Panc1 (cell line): ENCODE results near the gene ATP5ME. TPM values are rescaled to one million over a fixed set of nuclear protein-coding genes. Genes with fewer than 3 reads are reported as not detected.

ENCODE experiments used
- ATAC-seq: fragments of 200-7000 bp; cut with Tn5 transposase; 2 replicates; pipeline ENCODE4 v1.9.1; 2020; ENCODE audit warnings: mild to moderate bottlenecking, moderate library complexity
- BruUV-seq: library from RNA; stranded (reverse); fragments of 400-500 nt; replicated peaks from 2 replicates; lab custom pipeline; 2021; lab: Mats Ljungman, UMichigan
- CTCF ChIA-PET: fragments of 300-600 bp; sonication (Branson Sonifier 250); formaldehyde crosslinking; loops from one replicate; lab custom pipeline; 2022; ENCODE audit warnings: antibody characterized with exemption; lab: Charles Lee
- POLR2A ChIA-PET: fragments of 300-600 bp; sonication (Branson Sonifier 250); formaldehyde crosslinking; loops from one replicate; lab custom pipeline; 2022; ENCODE audit warnings: antibody characterized with exemption; lab: Charles Lee
- DNase-seq: peaks from one replicate; pipeline ENCODE4 v3.0.0-alpha.2; 2010; ENCODE audit warnings: low read depth, low spot score
- H3K27ac ChIP-seq: 2 replicates; pipeline ENCODE4 v1.5.1; 2011; ENCODE audit warnings: mild to moderate bottlenecking, low read length, inconsistent platforms
- H3K27me3 ChIP-seq: fragments of 200-500 bp; sonication (Bioruptor generic); 2 replicates; pipeline ENCODE4 v1.6.0; 2014; ENCODE audit warnings: low read length, inconsistent platforms; ENCODE audit not compliant: control insufficient read depth, insufficient read depth
- H3K36me3 ChIP-seq: fragments of 200-500 bp; sonication (Bioruptor generic); 2 replicates; pipeline ENCODE4 v1.5.1; 2014; ENCODE audit warnings: inconsistent platforms, mild to moderate bottlenecking, low read length, moderate library complexity; ENCODE audit not compliant: control insufficient read depth, insufficient read depth
- H3K4me1 ChIP-seq: 2 replicates; pipeline ENCODE4 v1.5.1; 2011; ENCODE audit warnings: inconsistent platforms, mild to moderate bottlenecking, low read length, moderate library complexity; ENCODE audit not compliant: control insufficient read depth, insufficient read depth
- H3K4me3 ChIP-seq, 2 experiments: 2 replicates each; pipeline ENCODE4 v1.5.1; 2011 to 2012; ENCODE audit warnings: low read depth in 2 of 2, low read length in 2 of 2, mild to moderate bottlenecking in 2 of 2, inconsistent platforms in 1 of 2, moderate library complexity in 1 of 2
- H3K9me3 ChIP-seq: fragments of 200-500 bp; sonication (Bioruptor generic); 2 replicates; pipeline ENCODE4 v1.5.1; 2014; ENCODE audit warnings: low read depth, mild to moderate bottlenecking, inconsistent platforms, low read length, moderate library complexity; ENCODE audit not compliant: control insufficient read depth, insufficient read depth
- POLR2AphosphoS5 ChIP-seq: IDR thresholded peaks from 2 replicates; pipeline ENCODE4 v1.6.1; 2012; ENCODE audit warnings: mild to moderate bottlenecking, low read depth, low read length, moderate library complexity
- SIN3A ChIP-seq: IDR thresholded peaks from 2 replicates; pipeline ENCODE4 v1.6.1; 2012; ENCODE audit warnings: low read depth, mild to moderate bottlenecking, low read length, moderate library complexity, borderline replicate concordance; ENCODE audit not compliant: insufficient read depth
- TCF7L2 ChIP-seq: IDR thresholded peaks from 2 replicates; pipeline ENCODE4 v1.6.1; 2011; ENCODE audit warnings: mild to moderate bottlenecking, low read depth, low read length, inconsistent platforms
- in situ Hi-C: cut with HindIII; loops from 2 replicates; pipeline ENCODE4 v1.10.0; 2016; ENCODE audit warnings: low sequenced_read_pairs, low pct_unique_long_range_greater_than_20kb
- intact Hi-C: fragments of 100-400 bp; cut with micrococcal nuclease; formaldehyde crosslinking; loops from one replicate; pipeline ENCODE4 v1.10.0; 2022; ENCODE audit not compliant: unreplicated experiment
- total RNA-seq: library from RNA; stranded (reverse); gene quantifications from one replicate; pipeline ENCODE4 v1.2.1, GENCODE V29; 2021; ENCODE audit not compliant: unreplicated experiment
- TF ChIP-seq, protein P1 (sequence below): fragments of 450-650 bp; IDR thresholded peaks from 2 replicates; pipeline ENCODE4 v1.5.1; 2017; ENCODE audit warnings: mild to moderate bottlenecking
- TF ChIP-seq, protein P2 (sequence below), 2 experiments: IDR thresholded peaks; 2 replicates each; pipeline ENCODE4 v1.6.1; 2011 to 2012; ENCODE audit warnings: low read depth in 2 of 2, control low read depth in 1 of 2, low read length in 1 of 2, mild to moderate bottlenecking in 1 of 2, moderate library complexity in 1 of 2; ENCODE audit not compliant: insufficient read depth in 1 of 2

Gene ATP5ME
- total RNA-seq, 1 experiment from 2014 or later, result 257 TPM

DNA sequence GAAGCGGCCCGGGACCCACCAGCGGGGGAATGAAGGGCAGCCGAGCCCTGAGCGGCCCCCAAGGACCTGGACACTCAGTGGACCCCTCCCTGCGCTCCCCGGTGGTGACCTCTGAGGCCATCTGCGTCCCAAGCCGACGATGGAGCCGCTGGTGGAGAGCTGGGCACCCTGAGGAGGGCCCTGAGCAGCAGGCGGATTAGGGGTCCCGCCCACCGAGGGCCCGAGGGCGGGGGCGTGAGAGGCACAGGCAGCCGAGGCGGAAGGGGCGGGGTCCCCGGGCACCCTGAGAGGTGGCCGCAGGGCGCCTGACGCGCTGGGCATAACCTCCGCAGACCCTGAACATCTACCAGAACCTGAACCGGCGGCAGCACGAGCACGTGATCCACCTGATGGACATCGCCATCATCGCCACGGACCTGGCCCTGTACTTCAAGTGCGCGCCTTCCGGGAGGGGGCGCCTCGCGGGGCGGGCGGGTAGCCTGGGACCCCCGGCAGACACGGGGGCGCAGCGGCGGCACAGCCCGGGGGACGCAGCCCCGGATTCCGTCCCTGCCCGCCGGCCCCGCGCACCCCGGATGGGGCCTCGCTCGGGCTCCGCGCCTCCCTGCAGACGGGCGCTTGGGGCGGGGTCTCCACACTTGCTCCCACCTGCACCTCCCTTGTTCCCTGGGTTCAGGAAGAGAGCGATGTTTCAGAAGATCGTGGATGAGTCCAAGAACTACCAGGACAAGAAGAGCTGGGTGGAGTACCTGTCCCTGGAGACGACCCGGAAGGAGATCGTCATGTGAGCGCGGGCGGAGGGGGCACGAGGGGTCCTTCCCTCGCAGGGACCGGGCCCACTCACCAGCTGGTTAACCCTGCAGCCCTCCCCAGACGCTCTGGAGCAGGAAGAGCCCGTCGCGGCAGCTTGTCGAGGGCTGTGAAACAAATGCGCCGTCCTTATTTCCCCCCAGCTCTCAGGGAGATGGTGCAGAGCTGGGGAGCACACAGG, 10.3 kb downstream of the ATP5ME start:
- in situ Hi-C loops (no loop called here), intact Hi-C loops (no loop called here)
- TF ChIP-seq, protein P1, sequence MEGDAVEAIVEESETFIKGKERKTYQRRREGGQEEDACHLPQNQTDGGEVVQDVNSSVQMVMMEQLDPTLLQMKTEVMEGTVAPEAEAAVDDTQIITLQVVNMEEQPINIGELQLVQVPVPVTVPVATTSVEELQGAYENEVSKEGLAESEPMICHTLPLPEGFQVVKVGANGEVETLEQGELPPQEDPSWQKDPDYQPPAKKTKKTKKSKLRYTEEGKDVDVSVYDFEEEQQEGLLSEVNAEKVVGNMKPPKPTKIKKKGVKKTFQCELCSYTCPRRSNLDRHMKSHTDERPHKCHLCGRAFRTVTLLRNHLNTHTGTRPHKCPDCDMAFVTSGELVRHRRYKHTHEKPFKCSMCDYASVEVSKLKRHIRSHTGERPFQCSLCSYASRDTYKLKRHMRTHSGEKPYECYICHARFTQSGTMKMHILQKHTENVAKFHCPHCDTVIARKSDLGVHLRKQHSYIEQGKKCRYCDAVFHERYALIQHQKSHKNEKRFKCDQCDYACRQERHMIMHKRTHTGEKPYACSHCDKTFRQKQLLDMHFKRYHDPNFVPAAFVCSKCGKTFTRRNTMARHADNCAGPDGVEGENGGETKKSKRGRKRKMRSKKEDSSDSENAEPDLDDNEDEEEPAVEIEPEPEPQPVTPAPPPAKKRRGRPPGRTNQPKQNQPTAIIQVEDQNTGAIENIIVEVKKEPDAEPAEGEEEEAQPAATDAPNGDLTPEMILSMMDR, result no peak; the same call in 1 of the 2 replicates
- TF ChIP-seq, protein P2, sequence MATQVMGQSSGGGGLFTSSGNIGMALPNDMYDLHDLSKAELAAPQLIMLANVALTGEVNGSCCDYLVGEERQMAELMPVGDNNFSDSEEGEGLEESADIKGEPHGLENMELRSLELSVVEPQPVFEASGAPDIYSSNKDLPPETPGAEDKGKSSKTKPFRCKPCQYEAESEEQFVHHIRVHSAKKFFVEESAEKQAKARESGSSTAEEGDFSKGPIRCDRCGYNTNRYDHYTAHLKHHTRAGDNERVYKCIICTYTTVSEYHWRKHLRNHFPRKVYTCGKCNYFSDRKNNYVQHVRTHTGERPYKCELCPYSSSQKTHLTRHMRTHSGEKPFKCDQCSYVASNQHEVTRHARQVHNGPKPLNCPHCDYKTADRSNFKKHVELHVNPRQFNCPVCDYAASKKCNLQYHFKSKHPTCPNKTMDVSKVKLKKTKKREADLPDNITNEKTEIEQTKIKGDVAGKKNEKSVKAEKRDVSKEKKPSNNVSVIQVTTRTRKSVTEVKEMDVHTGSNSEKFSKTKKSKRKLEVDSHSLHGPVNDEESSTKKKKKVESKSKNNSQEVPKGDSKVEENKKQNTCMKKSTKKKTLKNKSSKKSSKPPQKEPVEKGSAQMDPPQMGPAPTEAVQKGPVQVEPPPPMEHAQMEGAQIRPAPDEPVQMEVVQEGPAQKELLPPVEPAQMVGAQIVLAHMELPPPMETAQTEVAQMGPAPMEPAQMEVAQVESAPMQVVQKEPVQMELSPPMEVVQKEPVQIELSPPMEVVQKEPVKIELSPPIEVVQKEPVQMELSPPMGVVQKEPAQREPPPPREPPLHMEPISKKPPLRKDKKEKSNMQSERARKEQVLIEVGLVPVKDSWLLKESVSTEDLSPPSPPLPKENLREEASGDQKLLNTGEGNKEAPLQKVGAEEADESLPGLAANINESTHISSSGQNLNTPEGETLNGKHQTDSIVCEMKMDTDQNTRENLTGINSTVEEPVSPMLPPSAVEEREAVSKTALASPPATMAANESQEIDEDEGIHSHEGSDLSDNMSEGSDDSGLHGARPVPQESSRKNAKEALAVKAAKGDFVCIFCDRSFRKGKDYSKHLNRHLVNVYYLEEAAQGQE (IDR thresholded peaks at IDR 0.05; ENCODE audit: insufficient read depth in 1 of 2, low read depth in 2 of 2, low read length in 1 of 2), result no peak
- TF ChIP-seq TCF7L2 (no peak), POLR2AphosphoS5 (peak; percentile 28; the same call in 1 of the 2 replicates), SIN3A (peak; percentile 27; the same call in 1 of the 2 replicates)
- ATAC-seq (peak; percentile 76), DNase-seq (no peak)
- ChIA-PET CTCF (interaction anchor here (0.5 to 1.3 kb wide), 2 partner anchors 15 to 66 kb away, joined by 3 to 5 read pairs; no protein-coding TSS in a partner anchor), POLR2A (no interaction called here)
- Histone ChIP-seq H3K36me3 (no peaks in the 10 kb centered on the region), H3K27me3 (no peaks in the 10 kb centered on the region), H3K4me1 (peaks cover 3% of the 10 kb centered on the region; the same call in 1 of the 2 replicates), H3K9me3 (no peaks in the 10 kb centered on the region), H3K4me3 (peak overlapping the region; percentile 52 to 61), H3K27ac (peak overlapping the region; percentile 71)
- BruUV-seq, result TSS peak; percentile 86

DNA sequence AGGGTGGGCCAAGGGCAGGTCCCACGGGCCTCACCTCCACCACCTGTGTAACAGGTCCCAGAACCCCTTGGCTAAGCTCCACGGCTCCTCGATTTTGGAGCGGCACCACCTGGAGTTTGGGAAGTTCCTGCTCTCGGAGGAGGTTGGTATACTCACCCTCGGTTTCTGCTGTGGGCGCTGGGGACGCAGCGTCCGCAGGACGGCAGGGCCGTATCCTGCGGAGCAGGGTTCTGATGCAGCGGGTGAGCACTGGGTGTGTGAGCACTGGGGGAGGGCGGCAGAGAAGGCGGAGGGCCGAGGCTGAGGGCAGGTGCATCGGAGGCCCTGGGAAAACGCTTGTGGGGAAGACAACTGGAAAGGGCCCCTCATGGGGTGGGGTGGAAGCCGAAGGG, 11.0 kb downstream of the ATP5ME start:
- peak; percentile 30 for ATAC-seq
- no TSS peak for BruUV-seq
- H3K4me1 ChIP-seq, result peaks cover 3% of the 10 kb centered on the region; the same call in 1 of the 2 replicates
- CTCF ChIA-PET, result no interaction called here
- POLR2A ChIA-PET, result no interaction called here
- in situ Hi-C loops (no loop called here), intact Hi-C loops (no loop called here)
- H3K27ac ChIP-seq, result peak overlapping the region; percentile 61
- no peaks in the 10 kb centered on the region for H3K27me3 ChIP-seq
- no peaks in the 10 kb centered on the region for H3K9me3 ChIP-seq
- H3K4me3 ChIP-seq, result peak overlapping the region; percentile 52 to 61
- no peak for TF ChIP-seq POLR2AphosphoS5
- TF ChIP-seq TCF7L2, result no peak
- TF ChIP-seq, protein P2 (IDR thresholded peaks at IDR 0.05; ENCODE audit: insufficient read depth in 1 of 2, low read depth in 2 of 2, low read length in 1 of 2), result no peak
- TF ChIP-seq, protein P1, result no peak
- no peak for TF ChIP-seq SIN3A
- DNase-seq, result no peak
- no peaks in the 10 kb centered on the region for H3K36me3 ChIP-seq
